Endothelial cell (in vitro differentiated cells): ENCODE data around the gene DEAF1. TPM values are rescaled to one million over a fixed set of nuclear protein-coding genes. Genes with fewer than 3 reads are reported as not detected.

Source experiments
- DNase-seq: peaks from one replicate; pipeline ENCODE4 v3.0.0; 2021; ENCODE audit warnings: low spot score
- H3K27ac Mint-ChIP-seq: one replicate; pipeline ENCODE4 v1.8.0; 2021; ENCODE audit warnings: mixed read lengths, inconsistent platforms; ENCODE audit not compliant: unreplicated experiment
- H3K27me3 Mint-ChIP-seq: one replicate; pipeline ENCODE4 v1.8.0; 2021; ENCODE audit warnings: mild to moderate bottlenecking, moderate library complexity, mixed read lengths, inconsistent platforms; ENCODE audit not compliant: unreplicated experiment
- H3K36me3 Mint-ChIP-seq: one replicate; pipeline ENCODE4 v1.8.0; 2021; ENCODE audit warnings: mild to moderate bottlenecking, low read depth, mixed read lengths, inconsistent platforms; ENCODE audit not compliant: unreplicated experiment
- H3K4me1 Mint-ChIP-seq: one replicate; pipeline ENCODE4 v1.8.0; 2021; ENCODE audit warnings: mild to moderate bottlenecking, mixed read lengths, inconsistent platforms; ENCODE audit not compliant: unreplicated experiment
- H3K4me3 Mint-ChIP-seq: one replicate; pipeline ENCODE4 v1.8.0; 2021; ENCODE audit warnings: mild to moderate bottlenecking, mixed read lengths, inconsistent platforms; ENCODE audit not compliant: unreplicated experiment
- H3K9me3 Mint-ChIP-seq: one replicate; pipeline ENCODE4 v1.8.0; 2021; ENCODE audit warnings: mixed read lengths, inconsistent platforms; ENCODE audit not compliant: unreplicated experiment
- total RNA-seq: library from RNA; stranded (reverse); fragmentation: NEBNext Ultra II Directional; extraction: Animal tissue kit (Norgen Biotek cat#: 25700); gene quantifications from one replicate; pipeline ENCODE4 v1.2.1, GENCODE V29; 2021; ENCODE audit not compliant: unreplicated experiment
- TF ChIP-seq, protein P1 (sequence below): fragments of 200-600 bp; sonication (generic); IDR thresholded peaks from one replicate; pipeline ENCODE4 v1.5.0; 2021; ENCODE audit warnings: antibody characterized with exemption; ENCODE audit not compliant: unreplicated experiment

Gene DEAF1
- total RNA-seq, 1 donor from 2014 or later: 118 TPM

GRCh38 chr11:727281-727701 lies 32.3 kb upstream of the DEAF1 start:
- Mint-ChIP-seq H3K36me3 (no peaks in the 10 kb centered on the region), H3K27me3 (peaks cover 7% of the 10 kb centered on the region)

DNA sequence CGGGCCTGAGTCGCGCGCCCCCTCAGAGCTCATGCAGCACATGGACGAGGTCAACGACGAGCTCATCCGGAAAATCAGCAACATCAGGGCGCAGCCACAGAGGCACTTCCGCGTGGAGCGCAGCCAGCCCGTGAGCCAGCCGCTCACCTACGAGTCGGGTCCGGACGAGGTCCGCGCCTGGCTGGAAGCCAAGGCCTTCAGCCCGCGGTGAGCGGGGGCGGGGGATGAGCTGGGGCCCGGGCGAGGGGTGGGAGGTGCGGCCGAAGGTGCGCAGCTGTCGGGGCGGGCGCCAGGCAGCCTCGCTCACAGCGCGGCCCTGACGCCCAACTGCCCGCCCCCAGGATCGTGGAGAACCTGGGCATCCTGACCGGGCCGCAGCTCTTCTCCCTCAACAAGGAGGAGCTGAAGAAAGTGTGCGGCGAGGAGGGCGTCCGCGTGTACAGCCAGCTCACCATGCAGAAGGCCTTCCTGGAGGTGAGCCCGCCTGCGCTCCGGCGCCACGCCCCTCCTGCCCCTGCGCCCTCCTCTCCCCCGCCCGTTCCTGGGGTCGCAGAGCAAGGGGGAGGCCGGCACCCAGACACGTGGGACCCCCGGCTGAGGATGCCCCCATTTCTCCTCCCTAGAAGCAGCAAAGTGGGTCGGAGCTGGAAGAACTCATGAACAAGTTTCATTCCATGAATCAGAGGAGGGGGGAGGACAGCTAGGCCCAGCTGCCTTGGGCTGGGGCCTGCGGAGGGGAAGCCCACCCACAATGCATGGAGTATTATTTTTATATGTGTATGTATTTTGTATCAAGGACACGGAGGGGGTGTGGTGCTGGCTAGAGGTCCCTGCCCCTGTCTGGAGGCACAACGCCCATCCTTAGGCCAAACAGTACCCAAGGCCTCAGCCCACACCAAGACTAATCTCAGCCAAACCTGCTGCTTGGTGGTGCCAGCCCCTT lies 31.5 kb upstream of the DEAF1 start:
- Mint-ChIP-seq H3K27ac (no peak overlapping the region), H3K9me3 (no peaks in the 10 kb centered on the region), H3K36me3 (no peaks in the 10 kb centered on the region), H3K4me1 (no peaks in the 10 kb centered on the region), H3K27me3 (peaks cover 7% of the 10 kb centered on the region), H3K4me3 (no peak overlapping the region)
- DNase-seq: no peak
- TF ChIP-seq, protein P1, sequence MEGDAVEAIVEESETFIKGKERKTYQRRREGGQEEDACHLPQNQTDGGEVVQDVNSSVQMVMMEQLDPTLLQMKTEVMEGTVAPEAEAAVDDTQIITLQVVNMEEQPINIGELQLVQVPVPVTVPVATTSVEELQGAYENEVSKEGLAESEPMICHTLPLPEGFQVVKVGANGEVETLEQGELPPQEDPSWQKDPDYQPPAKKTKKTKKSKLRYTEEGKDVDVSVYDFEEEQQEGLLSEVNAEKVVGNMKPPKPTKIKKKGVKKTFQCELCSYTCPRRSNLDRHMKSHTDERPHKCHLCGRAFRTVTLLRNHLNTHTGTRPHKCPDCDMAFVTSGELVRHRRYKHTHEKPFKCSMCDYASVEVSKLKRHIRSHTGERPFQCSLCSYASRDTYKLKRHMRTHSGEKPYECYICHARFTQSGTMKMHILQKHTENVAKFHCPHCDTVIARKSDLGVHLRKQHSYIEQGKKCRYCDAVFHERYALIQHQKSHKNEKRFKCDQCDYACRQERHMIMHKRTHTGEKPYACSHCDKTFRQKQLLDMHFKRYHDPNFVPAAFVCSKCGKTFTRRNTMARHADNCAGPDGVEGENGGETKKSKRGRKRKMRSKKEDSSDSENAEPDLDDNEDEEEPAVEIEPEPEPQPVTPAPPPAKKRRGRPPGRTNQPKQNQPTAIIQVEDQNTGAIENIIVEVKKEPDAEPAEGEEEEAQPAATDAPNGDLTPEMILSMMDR: no peak

More at GRCh38 chr11:727281-727701, 32.3 kb upstream of the DEAF1 start:
- Mint-ChIP-seq H3K4me3 (no peak overlapping the region), H3K27ac (no peak overlapping the region), H3K4me1 (no peaks in the 10 kb centered on the region), H3K9me3 (no peaks in the 10 kb centered on the region)
- no peak for DNase-seq
- TF ChIP-seq, protein P1: no peak

GRCh38 chr11:725624-726202 lies 30.7 kb upstream of the DEAF1 start:
- Mint-ChIP-seq H3K27me3 (peaks cover 7% of the 10 kb centered on the region), H3K36me3 (no peaks in the 10 kb centered on the region), H3K4me1 (no peaks in the 10 kb centered on the region), H3K27ac (no peak overlapping the region), H3K9me3 (no peaks in the 10 kb centered on the region), H3K4me3 (no peak overlapping the region)
- no peak for DNase-seq
- TF ChIP-seq, protein P1: no peak

- no peak overlapping the region for H3K27ac Mint-ChIP-seq
- TF ChIP-seq, protein P1: no peak
- no peaks in the 10 kb centered on the region for H3K36me3 Mint-ChIP-seq
- H3K9me3 Mint-ChIP-seq: no peaks in the 10 kb centered on the region
- no peak for DNase-seq
- peaks cover 10% of the 10 kb centered on the region for H3K27me3 Mint-ChIP-seq
- H3K4me1 Mint-ChIP-seq: no peaks in the 10 kb centered on the region
- no peak overlapping the region for H3K4me3 Mint-ChIP-seq
These were observed 29.9 kb upstream of the DEAF1 start for GRCh38 chr11:724778-725386.
